CD4-positive, alpha-beta T cell treated with Interleukin-15 for 4 hours (primary cell): ENCODE results near the gene DNAJC4.
"Not testable (repeated sequence)": the region's sequence is repeated elsewhere in the genome, so short reads cannot be mapped to it uniquely, and the experiment has no call there.

Source experiments
- DNase-seq: peaks from one replicate; pipeline ENCODE4 v3.0.0-alpha.2; 2020; ENCODE audit warnings: low spot score

Gene DNAJC4

DNA sequence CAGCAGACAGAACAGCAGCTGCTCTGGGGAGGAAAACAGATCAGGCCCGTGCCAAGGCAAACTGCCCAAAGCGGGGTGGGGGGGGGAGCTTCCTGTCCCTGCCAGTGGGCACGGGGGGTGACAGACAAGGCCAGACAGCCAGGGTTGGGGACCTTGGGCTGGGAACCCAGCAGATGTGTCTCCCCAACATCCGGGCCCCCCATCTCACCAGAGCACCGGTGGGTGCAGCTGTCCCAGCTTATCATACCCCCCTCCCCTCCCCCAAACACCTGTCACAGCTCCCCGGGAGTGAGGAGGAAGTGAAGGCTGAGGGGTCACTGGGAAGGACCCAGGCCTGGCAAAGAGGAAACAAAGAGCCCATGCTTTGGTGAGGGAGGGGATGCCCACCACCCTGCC is 15.1 kb downstream of the DNAJC4 start:
- peak; percentile 52 for DNase-seq

GRCh38 chr11:64245797-64246620 is 15.7 kb downstream of the DNAJC4 start:
- DNase-seq = peak; percentile 80

DNA sequence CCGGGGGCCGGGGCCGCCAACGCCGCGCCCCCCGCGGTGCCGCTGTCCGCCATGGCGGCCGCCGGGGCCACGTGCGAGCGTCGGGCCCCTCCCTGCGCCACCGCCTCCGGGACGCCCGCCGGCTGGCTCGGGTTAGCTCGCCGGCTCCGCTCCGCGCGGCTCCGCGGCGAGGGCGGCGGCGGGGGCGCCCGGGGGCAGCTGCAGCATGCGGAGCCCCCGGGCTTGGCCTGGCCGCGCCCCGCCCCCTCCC is 16.2 kb downstream of the DNAJC4 start:
- DNase-seq = not testable (repeated sequence)

DNA sequence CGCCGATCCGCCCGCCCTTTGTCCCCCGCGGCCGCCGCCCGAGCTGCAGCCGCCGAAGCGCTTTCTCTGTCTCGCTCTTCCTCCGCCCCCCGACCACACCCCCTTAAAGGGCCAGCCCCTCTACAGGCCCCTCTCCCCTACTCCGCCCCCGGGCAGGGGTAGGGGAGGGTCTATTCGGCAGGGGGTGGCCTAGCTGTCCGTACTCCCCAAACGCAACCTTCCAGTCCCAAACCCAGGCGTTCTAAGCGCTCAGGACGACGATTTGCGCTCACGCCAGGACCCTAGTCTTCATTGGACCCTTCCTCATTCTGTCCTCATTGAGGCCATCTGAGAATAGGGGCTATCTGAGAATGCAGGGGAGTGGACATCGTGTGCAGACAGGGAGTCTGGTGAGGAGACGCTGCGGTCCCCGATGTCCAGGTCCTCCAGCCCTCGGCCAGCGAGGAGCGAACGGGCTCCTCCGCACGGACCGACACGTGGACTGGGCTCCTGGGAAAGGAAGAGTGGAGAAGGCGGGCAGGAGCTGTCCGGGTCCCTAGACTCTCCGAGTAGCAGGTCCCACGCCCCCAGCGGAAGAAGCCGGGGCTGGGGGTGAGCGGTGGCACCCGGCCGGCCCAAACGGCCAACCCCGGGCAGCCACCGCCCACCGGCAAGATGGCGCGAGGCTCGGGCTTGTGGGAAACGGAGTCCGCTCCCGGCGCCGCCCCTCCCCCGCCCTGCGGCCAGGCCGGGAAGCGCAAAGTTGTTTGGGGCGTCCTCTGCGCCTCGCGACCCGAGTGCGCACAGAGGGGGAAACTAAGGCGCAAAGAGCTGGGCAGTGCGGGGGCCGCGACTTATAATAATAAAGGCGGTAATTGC is 16.8 kb downstream of the DNAJC4 start, which contains the start of gene PPP1R14B:
Gene PPP1R14B (minus strand): TSS at position 73 of the 858 bp plus-strand sequence. CDS start 270 bp downstream, outside the sequence.
- peak; percentile 77 for DNase-seq

DNA sequence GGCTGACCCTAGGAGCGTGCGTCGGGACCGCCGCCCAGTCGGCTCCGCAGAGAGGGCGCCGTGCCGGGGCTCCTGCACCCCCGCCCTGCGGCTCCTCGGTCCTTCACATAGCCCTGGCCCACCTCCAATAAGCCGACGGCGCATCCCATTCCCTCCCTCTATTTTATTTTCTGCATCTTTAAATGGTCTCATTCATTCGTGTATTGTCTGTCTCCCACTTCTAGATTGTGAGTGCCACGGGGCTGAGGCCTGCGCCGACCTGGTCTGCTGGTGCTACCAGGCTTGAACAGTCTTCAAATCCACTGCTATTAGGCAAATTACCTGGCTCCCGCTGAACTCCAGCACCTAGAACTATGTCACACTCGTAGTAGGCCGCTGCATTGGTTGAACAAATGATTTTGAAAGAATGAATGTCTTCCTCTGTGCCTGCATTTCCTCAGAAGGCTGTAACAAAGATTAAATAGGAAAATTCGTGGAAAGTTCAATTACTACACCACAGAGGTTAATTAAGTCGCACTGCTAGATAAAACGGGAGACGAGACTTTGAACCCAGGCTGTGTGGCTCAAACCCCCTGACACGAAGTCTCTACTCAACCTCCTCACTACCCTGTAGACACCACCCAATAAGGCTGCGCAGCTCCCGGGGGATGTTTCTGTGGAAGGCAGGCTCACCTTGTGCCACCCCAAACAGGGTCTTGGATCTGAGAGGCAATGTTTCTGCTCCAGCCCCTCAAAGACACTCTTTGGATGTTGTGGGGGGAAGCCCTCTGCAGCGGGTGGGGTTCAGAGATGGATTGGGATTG is 17.6 kb downstream of the DNAJC4 start:
- no peak for DNase-seq

DNA sequence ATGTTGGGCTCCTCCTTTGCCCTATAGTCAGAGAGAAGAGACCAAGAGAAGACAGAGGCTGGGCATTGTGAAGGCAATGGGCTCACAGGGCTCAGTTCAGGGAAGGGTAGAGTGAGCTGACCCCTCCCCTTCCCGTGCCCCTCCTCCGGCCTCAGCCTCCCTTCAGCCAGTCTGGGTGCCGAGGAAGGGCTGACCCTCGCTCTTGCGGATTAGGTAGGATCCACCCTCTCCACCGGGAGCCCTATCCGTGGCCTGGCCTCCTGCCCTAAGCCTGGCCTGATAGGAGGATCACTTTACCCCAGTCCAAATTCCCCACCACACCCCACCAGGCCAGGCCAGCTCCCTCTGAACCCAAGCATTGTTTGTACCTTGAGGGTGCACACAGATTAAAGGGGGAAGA is 18.2 kb downstream of the DNAJC4 start:
- no peak for DNase-seq

DNA sequence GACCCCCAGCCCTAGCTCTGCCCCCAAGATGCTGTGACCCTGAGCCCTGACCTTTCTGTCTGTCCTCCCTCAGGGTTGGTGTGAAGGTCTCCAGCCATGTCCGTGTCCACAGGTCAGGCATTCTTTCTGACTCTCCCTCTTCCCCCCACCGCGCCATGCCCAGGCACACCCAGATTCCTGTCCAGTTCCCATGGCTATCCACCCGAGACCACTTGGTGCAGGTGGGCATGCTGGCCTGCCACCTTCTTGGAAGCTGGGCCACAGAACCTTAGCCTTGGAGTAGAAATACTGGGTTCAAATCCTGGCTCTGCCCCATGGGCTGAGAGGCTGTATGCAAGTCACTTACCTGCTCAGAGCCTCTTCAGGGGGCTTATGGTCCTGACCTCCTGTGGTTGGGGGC is 18.7 kb downstream of the DNAJC4 start:
- DNase-seq = no peak

DNA sequence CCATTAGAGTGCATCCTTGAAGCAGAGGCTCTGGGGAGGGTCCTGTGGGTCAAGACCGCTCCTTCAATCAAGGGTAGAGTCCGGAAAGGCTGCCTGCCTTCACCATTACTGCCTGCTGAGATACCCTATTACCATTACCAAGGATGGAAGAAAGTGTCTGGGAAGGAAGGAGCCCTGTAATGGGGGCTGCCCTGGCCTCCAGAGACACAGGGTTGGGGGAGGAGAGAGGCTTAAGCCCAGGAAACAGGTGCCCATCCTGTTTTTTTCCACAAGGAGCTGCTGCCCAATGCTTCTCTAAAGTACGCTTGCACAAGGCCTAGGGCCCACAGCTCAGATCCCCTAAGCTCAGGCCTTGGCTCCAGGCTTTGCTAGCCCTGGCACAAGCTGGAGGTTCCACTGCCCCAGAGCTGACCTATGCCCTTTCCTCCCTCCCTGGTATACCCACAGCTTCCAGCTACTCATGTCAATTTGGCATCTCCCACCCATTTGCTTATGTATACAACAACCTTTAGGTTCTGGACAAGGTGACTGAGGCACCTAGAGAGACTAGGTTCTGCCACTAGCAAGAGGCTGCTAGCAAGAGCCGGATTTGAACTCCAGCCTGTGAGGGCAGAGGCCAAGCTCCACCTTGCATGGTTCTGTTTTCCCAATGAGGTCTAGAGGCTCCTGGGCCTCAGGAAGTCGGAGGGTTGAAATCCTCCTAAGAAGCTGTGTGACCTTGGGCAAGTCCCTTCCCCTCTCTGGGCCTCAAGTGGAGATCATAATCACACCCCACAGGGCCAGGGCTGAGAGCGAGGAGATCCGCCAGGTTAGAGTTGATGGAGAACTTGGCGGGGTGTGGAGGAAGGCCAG is 19.4 kb downstream of the DNAJC4 start:
- DNase-seq = no peak

DNA sequence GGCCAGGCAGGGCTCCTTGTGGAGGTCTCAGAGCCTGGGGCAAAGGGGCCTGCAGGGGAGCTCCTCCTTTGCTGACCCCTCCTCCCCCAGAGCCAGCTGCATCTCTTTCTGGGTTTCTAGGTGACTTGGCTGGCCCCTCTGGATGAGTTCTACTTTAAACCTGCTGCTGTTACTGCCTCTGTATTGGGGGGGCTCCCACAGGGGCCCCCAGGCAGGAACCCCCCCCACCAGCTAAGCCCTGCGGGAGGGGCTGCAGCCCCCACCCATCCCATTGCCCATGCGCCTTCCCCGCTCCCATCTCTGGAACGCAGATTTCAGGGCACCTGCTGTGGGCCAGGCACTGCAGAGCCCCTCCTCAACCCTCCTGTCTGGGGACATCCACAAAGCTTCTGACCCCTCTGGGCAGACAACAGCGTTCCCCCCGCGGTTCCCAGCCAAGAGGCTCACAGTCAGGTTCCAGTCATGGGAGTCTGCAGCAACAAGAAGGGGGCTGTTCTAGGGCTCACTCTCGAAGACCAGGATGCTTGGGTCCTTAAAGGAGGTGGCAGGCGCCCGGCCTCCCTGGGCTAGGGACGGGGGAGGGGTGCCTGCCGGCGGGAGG is 20.2 kb downstream of the DNAJC4 start:
- DNase-seq = no peak

DNA sequence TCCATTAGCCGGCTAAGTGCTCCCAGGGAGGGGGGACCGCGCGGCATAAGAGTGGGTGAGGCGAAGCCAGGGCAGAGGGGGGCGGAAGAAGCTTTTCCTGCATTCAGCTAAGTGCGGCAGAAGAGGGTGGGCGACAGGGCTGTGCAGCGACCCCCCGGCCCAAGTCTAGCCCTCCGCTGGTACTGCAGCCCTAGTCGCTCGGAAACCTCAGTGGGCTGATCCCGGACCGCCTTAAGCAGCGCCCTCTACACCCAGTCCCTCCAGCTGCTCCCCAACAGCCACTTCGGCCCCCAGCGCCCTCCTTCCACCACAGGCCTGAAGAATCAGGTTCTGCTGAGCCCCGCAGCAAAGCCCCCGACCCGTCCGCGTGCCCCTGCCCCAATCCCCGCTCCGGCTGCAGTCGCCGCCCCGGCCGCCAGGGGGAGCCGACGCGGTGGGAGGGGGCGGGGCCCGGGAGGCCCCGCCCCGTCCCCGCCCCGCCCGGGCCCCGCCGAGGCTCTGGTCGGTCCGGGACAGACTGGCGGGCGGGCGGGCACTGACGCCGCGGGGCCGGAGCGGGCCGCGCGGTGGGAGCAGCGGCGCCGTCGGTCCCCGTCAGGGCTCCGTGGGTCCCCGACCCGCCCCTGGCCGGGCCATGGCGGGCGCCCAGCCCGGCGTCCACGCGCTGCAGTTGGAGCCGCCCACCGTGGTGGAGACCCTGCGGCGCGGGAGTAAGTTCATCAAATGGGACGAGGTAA is 20.8 kb downstream of the DNAJC4 start, which contains the start of gene PLCB3:
Gene PLCB3 (plus strand): TSS at position 515 of the 737 bp plus-strand sequence. CDS start 120 bp downstream, at position 635.
- peak; percentile 55 for DNase-seq

GRCh38 chr11:64251753-64252002 is 21.3 kb downstream of the DNAJC4 start:
- no peak for DNase-seq

DNA sequence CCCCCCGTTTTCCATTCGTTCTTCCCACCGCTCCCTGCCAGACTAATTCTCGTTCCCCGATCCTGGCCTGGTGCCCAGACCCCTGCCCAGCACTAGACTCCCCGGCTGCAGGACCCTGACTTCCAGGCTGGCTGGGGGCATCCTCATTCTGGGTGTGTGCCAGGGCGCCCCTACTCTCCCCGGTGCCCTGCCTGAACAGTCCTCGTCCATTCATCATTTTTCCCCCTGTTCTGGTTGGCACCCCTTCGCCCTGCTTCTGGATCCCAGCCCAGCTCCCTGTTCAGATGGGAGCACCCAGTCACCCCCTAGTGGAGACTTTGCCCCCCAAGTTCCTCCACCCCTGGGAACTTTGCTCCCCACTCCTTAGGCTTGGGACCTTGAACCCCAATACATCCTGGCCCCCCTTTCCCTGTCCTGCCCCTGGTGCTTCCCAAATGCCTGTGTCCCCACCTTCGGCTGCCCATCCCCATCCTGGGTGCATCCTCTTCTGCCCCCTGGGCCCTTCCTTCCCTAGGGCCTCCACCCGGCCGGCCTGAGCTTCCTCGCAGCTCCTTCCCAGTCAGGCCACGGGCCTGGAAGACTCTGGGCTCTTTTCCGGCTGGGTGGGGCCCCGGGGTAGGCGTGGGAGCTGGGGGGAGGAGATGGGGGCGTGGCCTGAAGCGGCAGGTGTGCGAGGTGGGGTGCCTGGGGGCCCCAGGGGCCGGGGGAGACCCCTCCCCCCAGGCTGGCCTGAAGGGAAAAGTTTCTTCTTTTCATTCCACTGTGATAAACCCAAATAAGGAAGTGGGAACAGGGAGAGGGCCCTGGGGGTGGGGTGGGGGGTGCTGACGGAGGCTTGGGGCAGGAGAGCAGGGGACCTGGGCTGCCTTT is 21.9 kb downstream of the DNAJC4 start:
- no peak for DNase-seq

GRCh38 chr11:64253043-64253442 is 22.7 kb downstream of the DNAJC4 start:
- no peak for DNase-seq

GRCh38 chr11:64253481-64253880 is 23.1 kb downstream of the DNAJC4 start:
- no peak for DNase-seq

DNA sequence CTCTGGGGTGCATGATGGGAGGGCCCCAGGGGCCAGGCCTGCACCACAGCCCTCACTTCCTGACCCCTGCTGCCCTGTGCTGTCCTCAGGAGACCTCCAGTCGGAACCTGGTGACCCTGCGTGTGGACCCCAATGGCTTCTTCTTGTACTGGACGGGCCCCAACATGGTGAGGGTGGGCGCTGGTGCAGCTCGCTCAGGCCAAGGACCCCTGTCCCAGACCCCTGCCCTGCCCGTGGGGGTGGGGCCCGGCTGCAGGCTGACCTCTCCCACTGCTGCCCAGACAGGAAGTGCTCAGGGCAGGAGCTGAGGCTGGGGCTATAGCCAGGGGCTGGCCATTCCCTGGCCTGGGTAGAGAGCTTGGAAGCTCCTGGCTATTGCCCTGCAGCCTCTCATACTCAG is 24.0 kb downstream of the DNAJC4 start:
- DNase-seq = no peak

GRCh38 chr11:64255135-64256128 is 25.1 kb downstream of the DNAJC4 start:
- no peak for DNase-seq

GRCh38 chr11:64256300-64256699 is 26.0 kb downstream of the DNAJC4 start:
- DNase-seq = no peak

DNA sequence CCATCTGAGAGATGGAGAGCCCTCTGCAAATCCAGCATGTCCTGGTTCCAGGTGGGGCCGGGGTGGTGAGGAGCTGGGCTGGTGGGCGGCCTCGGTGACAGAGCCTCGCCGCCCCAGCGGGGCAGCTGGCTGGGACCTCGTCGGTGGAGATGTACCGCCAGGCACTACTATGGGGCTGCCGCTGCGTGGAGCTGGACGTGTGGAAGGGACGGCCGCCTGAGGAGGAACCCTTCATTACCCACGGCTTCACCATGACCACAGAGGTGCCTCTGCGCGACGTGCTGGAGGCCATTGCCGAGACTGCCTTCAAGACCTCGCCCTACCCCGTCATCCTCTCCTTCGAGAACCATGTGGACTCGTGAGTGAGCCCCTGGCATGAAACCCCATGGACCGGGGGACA is 28.0 kb downstream of the DNAJC4 start:
- DNase-seq = no peak
